Adrenal gland (tissue), 12 donors: Measurements from ENCODE around the gene OPCML. TPM values are rescaled to one million over a fixed set of nuclear protein-coding genes. Genes with fewer than 3 reads are reported as not detected.

Experiments
- DNase-seq, 7 donors: peaks; one replicate each; pipeline ENCODE4 v3.0.0-alpha.2; 2019 to 2020
- H3K27ac ChIP-seq, 5 donors: fragments of 200-600 bp; sonication (generic) in 4 of 5; 1 replicate in 3 of 5; 2 replicates in 2 of 5; pipeline versions ENCODE4 v1.5.1 to v1.8.0; 2016 to 2020; ENCODE audit warnings: mild to moderate bottlenecking in 1 of 5
- H3K27me3 ChIP-seq: fragments of 200-600 bp; 2 replicates; pipeline ENCODE4 v1.8.0; 2021
- H3K36me3 ChIP-seq, 2 donors: fragments of 200-600 bp; replicated peaks in 1 of 2; 1 replicate in 1 of 2; 2 replicates in 1 of 2; pipeline versions ENCODE4 v1.5.1 to v1.8.0; 2018 to 2022
- H3K4me1 ChIP-seq, 2 donors: fragments of 200-600 bp; replicated peaks in 1 of 2; 1 replicate in 1 of 2; 2 replicates in 1 of 2; pipeline versions ENCODE4 v1.5.1 to v1.8.0; 2018 to 2021
- H3K4me3 ChIP-seq, 4 donors: fragments of 200-600 bp; sonication (generic) in 3 of 4; one replicate each; pipeline ENCODE4 v1.5.1; 2016 to 2018
- H3K9me3 ChIP-seq, 3 donors: fragments of 200-600 bp; sonication (generic) in 1 of 3; replicated peaks in 1 of 3; 1 replicate in 2 of 3; 2 replicates in 1 of 3; pipeline versions ENCODE4 v1.5.1 to v1.8.0; 2016 to 2021
- CTCF ChIP-seq, 6 experiments: fragments of 450-650 bp in 4 of 6; fragments of 200-600 bp in 2 of 6; sonication (generic) in 1 of 6; IDR thresholded peaks; 1 replicate in 5 of 6; 2 replicates in 1 of 6; pipeline versions ENCODE4 v1.5.1 to v1.8.0; 2016 to 2021; ENCODE audit warnings: antibody characterized with exemption in 6 of 6, mild to moderate bottlenecking in 2 of 6, moderate library complexity in 1 of 6
- POLR2A ChIP-seq, 2 donors: fragments of 450-650 bp; IDR thresholded peaks; one replicate each; pipeline ENCODE4 v1.6.1; 2017; ENCODE audit warnings: antibody characterized with exemption in 2 of 2, mild to moderate bottlenecking in 2 of 2, moderate library complexity in 1 of 2
- WGBS, 4 donors: extraction: QIAGEN DNeasy Blood & Tissue Kit in 2 of 4; methylation state at CpG; one replicate each; pipeline versions ENCODE4 v1.1.5 to v1.1.7; 2013 to 2017; 5-methylcytosine and 5-hydroxymethylcytosine counted together
- intact Hi-C, 2 donors: fragments of 100-400 bp; cut with DNase I; formaldehyde crosslinking; loops; one replicate each; pipeline versions ENCODE4 v1.14.1 to v1.15.0; 2022 to 2023
- polyA plus RNA-seq, 3 donors: library from polyadenylated mRNA; stranded (reverse); fragments of 200-250 nt in 2 of 3; fragments of 350-450 nt in 1 of 3; fragmentation: Illumina TruSeq in 1 of 3; extraction: RNeasy Lipid Tissue Mini Kit (QIAGEN cat#74804) in 1 of 3; gene quantifications; one replicate each; pipeline ENCODE4 v1.2.3, GENCODE V29; 2013 to 2014
- total RNA-seq, 9 donors: library from RNA; depleted of rRNA in 4 of 9; stranded (reverse); fragments of >200 nt in 4 of 9; fragments of 120-200 nt in 1 of 9; fragmentation: NEBNext Ultra II Directional in 1 of 9; extraction: Animal tissue kit (Norgen Biotek cat#: 25700) in 1 of 9; gene quantifications; one replicate each; pipeline versions ENCODE4 v1.1.0 to v1.2.4, GENCODE V29; 2013 to 2023
- donor health status: healthy with polysubstance abuse.
- donor health status: Bipolar disorder and iron deficiency.
- donor health status: DM: yes; HTN: yes; CAD: no.
- donor health status: DM: no; HTN: no; CAD: no.
- donor health status: DM: no; HTN: no; CAD: no.
- donor health status: DM: yes; HTN: yes; CAD: no.

The OPCML gene
- total and polyA plus RNA-seq, 12 donors: 0.10 to 5.5 (median 0.72) TPM; not detected in 5

GRCh38 chr11:133026952-133027351 is 505.3 kb downstream of the OPCML start:
- no peak for TF ChIP-seq CTCF (IDR thresholded peaks at IDR 0.05)
- TF ChIP-seq POLR2A (IDR thresholded peaks at IDR 0.05): no peak
- H3K4me1 ChIP-seq: no peaks in the 10 kb centered on the region
- WGBS, 4 donors: 71 to 97% (median 93%) methylated on average over 1 of the region's 1 CpG

GRCh38 chr11:133024301-133024700 is 508.0 kb downstream of the OPCML start:
- H3K27me3 ChIP-seq: no peaks in the 10 kb centered on the region
- H3K27ac ChIP-seq: no peak overlapping the region
- H3K36me3 ChIP-seq: no peaks in the 10 kb centered on the region
- intact Hi-C loops: no loop called here
- no peaks in the 10 kb centered on the region for H3K9me3 ChIP-seq
- no peaks in the 10 kb centered on the region for H3K4me1 ChIP-seq
- WGBS, 4 donors: 64 to 79% (median 73%) methylated on average over 5 of the region's 5 CpGs
- TF ChIP-seq CTCF (IDR thresholded peaks at IDR 0.05) (no peak), POLR2A (IDR thresholded peaks at IDR 0.05) (no peak)
- no peak overlapping the region for H3K4me3 ChIP-seq
- no peak for DNase-seq

More at GRCh38 chr11:133026952-133027351, 505.3 kb downstream of the OPCML start:
- intact Hi-C loops: no loop called here
- H3K9me3 ChIP-seq: no peaks in the 10 kb centered on the region
- no peaks in the 10 kb centered on the region for H3K36me3 ChIP-seq
- DNase-seq: no peak
- H3K4me3 ChIP-seq: no peak overlapping the region
- H3K27ac ChIP-seq: no peak overlapping the region
- no peaks in the 10 kb centered on the region for H3K27me3 ChIP-seq

- no peak for TF ChIP-seq POLR2A (IDR thresholded peaks at IDR 0.05)
- no peak for TF ChIP-seq CTCF (IDR thresholded peaks at IDR 0.05)
- H3K4me1 ChIP-seq: no peaks in the 10 kb centered on the region
- WGBS, 4 donors: 88 to 91% (median 89%) methylated on average over 9 of the region's 9 CpGs
Observed at GRCh38 chr11:133023232-133023631, 509.1 kb downstream of the OPCML start.

GRCh38 chr11:133021553-133021952 is 510.7 kb downstream of the OPCML start:
- H3K4me3 ChIP-seq: no peak overlapping the region
- H3K36me3 ChIP-seq: no peaks in the 10 kb centered on the region
- no peak for DNase-seq
- H3K4me1 ChIP-seq: no peaks in the 10 kb centered on the region
- no peaks in the 10 kb centered on the region for H3K9me3 ChIP-seq
- H3K27ac ChIP-seq: no peak overlapping the region
- 61 to 79% (median 67%) methylated on average over 6 to 7 of the region's 7 CpGs for WGBS, 4 donors
- H3K27me3 ChIP-seq: no peaks in the 10 kb centered on the region
- no peak for TF ChIP-seq CTCF (IDR thresholded peaks at IDR 0.05)
- TF ChIP-seq POLR2A (IDR thresholded peaks at IDR 0.05): no peak
- intact Hi-C loops: no loop called here

More at GRCh38 chr11:133023232-133023631, 509.1 kb downstream of the OPCML start:
- no peak overlapping the region for H3K27ac ChIP-seq
- intact Hi-C loops: no loop called here
- H3K4me3 ChIP-seq: no peak overlapping the region
- H3K27me3 ChIP-seq: no peaks in the 10 kb centered on the region
- no peak for DNase-seq
- H3K9me3 ChIP-seq: no peaks in the 10 kb centered on the region
- H3K36me3 ChIP-seq: no peaks in the 10 kb centered on the region
